Kidney tubule cell (primary cell): ENCODE data around the gene SAPCD1.
"Not testable (repeated sequence)": the region's sequence is repeated elsewhere in the genome, so short reads cannot be mapped to it uniquely, and the experiment has no call there.

ENCODE experiments used
- DNase-seq: peaks from one replicate; pipeline ENCODE4 v3.0.0-alpha.2; 2018; ENCODE audit warnings: low spot score

Gene SAPCD1

GRCh38 chr6:31801031-31801927 is 38.8 kb downstream of the SAPCD1 start:
- DNase-seq: not testable (repeated sequence)

GRCh38 chr6:31805939-31806469 is 43.5 kb downstream of the SAPCD1 start:
- DNase-seq: no peak

- peak; percentile 97 for DNase-seq
Observed at GRCh38 chr6:31806470-31807272, 44.2 kb downstream of the SAPCD1 start, which contains the start of gene LSM2. Gene LSM2, minus strand, starts transcription at chr6:31806966. Its CDS starts 209 bp downstream, at chr6:31806757.

GRCh38 chr6:31808599-31808998 is 46.1 kb downstream of the SAPCD1 start:
- DNase-seq: not testable (repeated sequence)

- DNase-seq: no peak
Observed at GRCh38 chr6:31811645-31812044, 49.2 kb downstream of the SAPCD1 start.

- no peak for DNase-seq
Observed at GRCh38 chr6:31813465-31813849, 51.0 kb downstream of the SAPCD1 start.
